ENCODE data around the gene ADAT1. TPM values are rescaled to one million over a fixed set of nuclear protein-coding genes. Genes with fewer than 3 reads are reported as not detected.

Gene ADAT1
- total RNA-seq = 35.5 TPM

DNA sequence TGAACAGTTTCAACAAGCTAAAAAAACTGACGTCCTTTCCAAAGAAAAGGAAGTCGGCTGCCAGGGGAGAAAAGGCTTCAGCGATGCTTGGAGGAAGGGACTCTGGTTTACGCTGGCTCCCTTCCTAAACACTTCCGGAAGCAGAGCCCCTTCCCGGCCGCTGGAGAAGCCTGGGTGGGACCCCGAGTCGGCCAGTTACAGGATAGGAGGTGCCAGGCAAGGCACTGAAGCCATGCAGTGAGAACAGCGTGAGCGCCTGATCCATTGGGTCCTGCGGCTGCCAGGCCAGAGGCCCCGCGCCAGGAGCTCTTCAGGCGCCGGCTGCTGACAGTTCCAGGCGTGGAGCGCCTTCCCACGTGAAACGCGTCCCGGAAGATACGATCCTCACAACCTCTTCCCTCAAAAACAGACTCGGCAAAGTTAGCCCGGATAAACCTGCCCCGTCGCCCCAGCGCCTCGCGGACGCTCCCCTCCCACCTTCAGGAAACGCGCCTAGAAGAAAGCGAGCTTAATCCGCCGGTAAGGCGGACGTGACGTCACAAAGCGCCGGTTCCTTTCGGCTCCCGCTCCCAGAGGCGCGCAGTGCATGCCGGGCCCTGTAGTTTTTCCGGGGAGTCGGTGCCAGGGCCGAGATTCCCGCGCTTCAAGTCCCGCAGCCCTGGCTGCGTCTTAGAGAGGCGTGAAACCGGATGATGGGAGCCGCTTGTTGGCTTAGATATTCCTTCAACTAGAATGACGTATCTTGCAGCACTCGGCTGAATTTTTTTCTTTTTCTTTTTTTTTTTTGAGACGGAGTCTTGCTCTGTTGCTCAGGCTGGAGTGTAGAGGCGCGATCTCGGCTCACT is at the start of gene ADAT1:
Gene ADAT1 (minus strand): TSS at position 521 of the 845 bp plus-strand sequence. CDS start 2,482 bp downstream, outside the sequence.
- intact Hi-C loops (cut with DNase I) = no loop called here
- peak; percentile 99 for ATAC-seq
- peak; percentile 99 for DNase-seq (ENCODE audit: low spot score)

GRCh38 chr16:75667503-75667902 is 44.4 kb upstream of the ADAT1 start:
- no peak for ATAC-seq

DNA sequence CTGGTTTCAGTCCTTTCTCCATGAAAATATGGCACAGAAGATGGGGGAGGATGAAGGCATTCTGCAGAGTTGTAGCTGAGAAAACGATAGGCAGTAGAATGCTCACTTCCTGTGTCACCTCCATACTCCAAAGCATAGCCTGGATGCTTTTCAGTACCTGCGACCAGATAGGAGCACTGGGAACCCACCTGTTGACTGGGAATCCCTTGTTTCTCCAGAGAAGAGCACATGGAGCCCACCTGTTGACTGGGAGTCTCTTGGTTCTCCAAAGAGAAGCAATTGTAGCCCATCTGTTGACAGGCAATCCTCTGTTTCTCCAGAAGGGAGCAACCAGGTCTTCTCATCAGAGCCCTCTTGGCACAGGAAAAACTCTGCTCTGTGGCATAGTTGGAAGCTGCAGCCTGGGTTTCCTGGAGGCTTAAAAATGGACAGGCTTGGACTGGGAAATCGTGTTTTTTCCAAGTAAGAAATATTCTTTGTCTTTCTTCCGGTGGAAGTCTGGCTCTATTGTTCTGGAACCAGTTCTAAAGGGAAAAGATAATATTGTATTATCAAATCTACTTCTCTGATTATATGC is 37.7 kb upstream of the ADAT1 start:
- intact Hi-C loops (cut with DNase I) = no loop called here
- DNase-seq (ENCODE audit: low spot score) = no peak
- ATAC-seq = no peak

More at GRCh38 chr16:75667503-75667902, 44.4 kb upstream of the ADAT1 start:
- intact Hi-C loops (cut with DNase I) = no loop called here
- no peak for DNase-seq (ENCODE audit: low spot score)

GRCh38 chr16:75660321-75660720 is 37.2 kb upstream of the ADAT1 start:
- intact Hi-C loops (cut with DNase I) = no loop called here
- no peak for DNase-seq (ENCODE audit: low spot score)

GRCh38 chr16:75658175-75658574 is 35.1 kb upstream of the ADAT1 start:
- DNase-seq (ENCODE audit: low spot score) (no peak), ATAC-seq (no peak)
- intact Hi-C loops (cut with DNase I) = no loop called here

More at GRCh38 chr16:75660321-75660720, 37.2 kb upstream of the ADAT1 start:
- ATAC-seq = no peak

GRCh38 chr16:75653922-75654321 is 30.8 kb upstream of the ADAT1 start:
- intact Hi-C loops (cut with DNase I) = no loop called here
- ATAC-seq = no peak

GRCh38 chr16:75648265-75649076 is 25.4 kb upstream of the ADAT1 start:
- ATAC-seq (peak; percentile 70), DNase-seq (ENCODE audit: low spot score) (peak; percentile 91)
- intact Hi-C loops (cut with DNase I) = no loop called here

More at GRCh38 chr16:75653922-75654321, 30.8 kb upstream of the ADAT1 start:
- no peak for DNase-seq (ENCODE audit: low spot score)

DNA sequence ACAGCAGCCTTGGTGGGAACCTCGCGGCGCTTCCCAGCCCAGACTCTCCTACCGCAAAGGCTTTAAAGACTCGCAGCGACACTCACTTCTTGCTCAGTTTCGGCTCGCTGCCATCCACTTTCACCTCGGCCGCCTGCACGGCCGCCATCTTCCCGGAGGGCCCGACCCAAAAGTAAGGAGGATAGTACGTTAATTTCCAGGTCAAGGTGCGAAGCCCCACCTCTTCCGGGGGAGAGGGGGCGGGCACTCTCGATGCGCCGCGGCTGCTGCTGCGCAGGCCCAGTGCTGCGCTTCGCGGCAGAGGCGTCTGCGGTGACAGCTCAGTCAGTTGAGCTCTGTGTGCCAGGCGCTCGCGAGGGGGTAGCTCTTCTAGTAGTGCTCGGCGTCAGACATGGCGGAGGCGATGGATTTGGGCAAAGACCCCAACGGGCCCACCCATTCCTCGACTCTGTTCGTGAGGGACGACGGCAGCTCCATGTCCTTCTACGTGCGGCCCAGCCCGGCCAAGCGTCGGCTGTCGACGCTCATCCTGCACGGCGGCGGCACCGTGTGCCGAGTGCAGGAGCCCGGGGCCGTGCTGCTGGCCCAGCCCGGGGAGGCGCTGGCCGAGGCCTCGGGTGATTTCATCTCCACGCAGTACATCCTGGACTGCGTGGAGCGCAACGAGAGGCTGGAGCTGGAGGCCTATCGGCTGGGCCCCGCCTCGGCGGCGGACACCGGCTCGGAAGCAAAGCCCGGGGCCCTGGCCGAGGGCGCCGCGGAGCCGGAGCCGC is 24.6 kb upstream of the ADAT1 start, which contains the start of the genes KARS1 and TERF2IP:
Gene KARS1 (minus strand): TSS at position 174 of the 773 bp plus-strand sequence. CDS start 26 bp downstream, at position 148.
Gene TERF2IP (plus strand): TSS at position 282 of the 773 bp plus-strand sequence. CDS start 110 bp downstream, at position 392.
- DNase-seq (ENCODE audit: low spot score) (peak; percentile 95), ATAC-seq (peak; percentile 99)
- intact Hi-C loops (cut with DNase I) = no loop called here

DNA sequence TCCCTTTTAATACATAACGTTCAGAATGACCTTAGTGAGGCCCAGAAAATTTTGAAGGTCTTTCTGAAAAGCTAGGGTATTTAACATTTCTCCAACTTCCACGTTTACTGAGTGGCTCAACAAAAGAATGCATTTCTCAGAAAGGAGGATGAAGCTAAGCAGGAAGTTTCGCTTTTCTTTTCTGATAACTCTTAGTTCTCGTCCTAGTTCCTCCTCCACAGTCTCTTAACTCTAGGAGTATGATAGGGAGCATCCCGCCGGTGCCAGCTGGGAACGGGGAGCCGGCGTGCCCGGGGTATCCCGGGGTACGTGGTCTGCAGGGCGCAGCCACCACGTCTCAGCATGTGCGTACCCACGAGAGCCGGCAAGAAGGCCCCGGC is 24.0 kb upstream of the ADAT1 start:
- intact Hi-C loops (cut with DNase I) = no loop called here
- DNase-seq (ENCODE audit: low spot score) = no peak
- ATAC-seq = peak; percentile 59

GRCh38 chr16:75644240-75645012 is 21.3 kb upstream of the ADAT1 start:
- intact Hi-C loops (cut with DNase I) = no loop called here
- DNase-seq (ENCODE audit: low spot score) (no peak), ATAC-seq (no peak)

GRCh38 chr16:75640598-75640997 is 17.5 kb upstream of the ADAT1 start:
- intact Hi-C loops (cut with DNase I) = no loop called here
- ATAC-seq (no peak), DNase-seq (ENCODE audit: low spot score) (no peak)

- DNase-seq (ENCODE audit: low spot score) = no peak
- ATAC-seq = no peak
These were observed 12.0 kb upstream of the ADAT1 start for GRCh38 chr16:75635036-75635435.

DNA sequence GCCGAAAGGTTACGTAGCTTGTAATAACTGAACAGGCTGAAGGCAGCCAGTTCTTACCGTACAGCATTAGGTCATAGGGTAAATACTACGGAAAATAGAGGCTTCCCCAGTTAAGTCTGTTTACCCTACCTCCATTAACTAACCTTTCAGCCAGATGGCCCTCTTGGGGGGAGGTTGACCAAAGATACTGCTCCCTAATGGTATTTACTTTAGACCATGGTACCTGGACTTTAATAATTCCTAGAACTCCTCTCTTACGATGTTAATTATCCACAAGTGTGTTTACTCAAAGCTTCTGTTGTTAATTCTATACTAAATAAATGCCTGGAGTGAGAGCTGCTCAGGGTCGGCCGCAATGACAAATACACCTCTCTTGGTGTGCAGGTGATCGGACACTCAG is 9.8 kb upstream of the ADAT1 start:
- DNase-seq (ENCODE audit: low spot score) (no peak), ATAC-seq (no peak)
- intact Hi-C loops (cut with DNase I) = no loop called here

More at GRCh38 chr16:75635036-75635435, 12.0 kb upstream of the ADAT1 start:
- intact Hi-C loops (cut with DNase I) = no loop called here

DNA sequence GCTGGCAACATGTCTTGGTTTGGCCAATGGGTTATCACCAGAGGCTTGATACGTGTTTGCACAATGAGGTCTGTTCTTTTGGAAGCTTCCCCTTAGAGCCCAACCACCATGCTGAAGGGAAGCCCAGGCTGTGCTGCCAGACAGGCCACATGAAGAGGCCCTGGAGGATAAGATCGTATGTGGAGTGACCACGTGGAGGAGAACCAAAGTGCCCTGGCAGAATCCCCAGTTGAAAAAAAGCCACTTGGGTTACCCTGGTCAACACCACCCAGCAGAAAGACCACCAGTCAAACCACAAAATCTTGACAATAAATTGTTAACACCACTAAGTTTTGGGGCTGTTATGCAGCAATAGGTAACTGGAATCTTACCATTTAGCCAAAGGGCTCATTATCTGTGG is 7.0 kb upstream of the ADAT1 start:
- ATAC-seq (no peak), DNase-seq (ENCODE audit: low spot score) (no peak)
- intact Hi-C loops (cut with DNase I) = no loop called here

GRCh38 chr16:75629132-75629531 is 6.1 kb upstream of the ADAT1 start:
- DNase-seq (ENCODE audit: low spot score) (no peak), ATAC-seq (no peak)
- intact Hi-C loops (cut with DNase I) = no loop called here

GRCh38 chr16:75628351-75628750 is 5.3 kb upstream of the ADAT1 start:
- intact Hi-C loops (cut with DNase I) = no loop called here
- no peak for ATAC-seq
- DNase-seq (ENCODE audit: low spot score) = no peak

DNA sequence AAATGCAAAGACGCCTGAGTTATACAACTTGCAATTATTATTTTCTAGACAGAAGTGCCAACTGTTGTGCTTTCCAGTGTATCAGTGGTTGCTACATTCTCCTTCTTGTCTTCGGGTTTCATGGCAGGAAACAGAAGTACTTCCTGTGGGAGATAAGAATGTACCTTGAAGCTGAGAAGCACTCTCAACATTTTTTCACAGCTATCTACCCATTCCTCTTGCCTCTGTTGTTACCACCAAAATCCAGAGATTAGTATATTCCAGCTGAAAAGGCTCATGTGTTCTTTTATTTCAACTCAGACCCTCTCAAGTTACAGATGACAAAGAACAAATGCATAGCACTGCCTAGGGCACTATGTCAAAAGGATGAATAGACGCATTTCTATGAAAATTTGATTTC is 4.8 kb upstream of the ADAT1 start:
- intact Hi-C loops (cut with DNase I) = no loop called here
- DNase-seq (ENCODE audit: low spot score) (no peak), ATAC-seq (no peak)

DNA sequence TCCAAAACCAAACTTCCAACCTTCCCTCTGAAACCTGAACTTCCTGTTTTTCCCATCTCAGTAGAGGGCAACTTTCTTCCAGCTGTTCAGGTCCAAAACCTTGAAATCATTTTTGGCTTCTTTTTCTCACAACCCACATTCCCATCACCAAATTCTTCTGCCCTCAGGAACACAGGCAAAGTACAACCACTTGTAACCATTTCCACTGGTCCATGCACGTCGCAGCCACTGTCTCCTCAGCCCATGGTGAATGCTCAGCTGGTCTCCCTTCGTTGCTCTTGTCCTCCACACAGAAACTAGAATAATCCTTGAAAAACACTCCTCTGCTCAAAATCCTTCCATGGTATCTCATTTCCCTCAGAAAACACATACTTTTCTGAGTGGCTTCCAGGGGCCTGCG is 3.7 kb upstream of the ADAT1 start:
- no peak for DNase-seq (ENCODE audit: low spot score)
- intact Hi-C loops (cut with DNase I) = no loop called here
- ATAC-seq = no peak

Measured in sciatic nerve (tissue), 2 donors.